GM19372 (cell line): Measurements from ENCODE around the gene SLC1A4.
A peak's percentile ranks its signal among the peaks of the same experiment; 100 is the strongest.

Experiments
- ATAC-seq: cut with Tn5 transposase; IDR thresholded peaks from one replicate; pipeline ENCODE4 v1.9.1; 2021; ENCODE audit warnings: mild to moderate bottlenecking, low read depth, moderate library complexity; ENCODE audit not compliant: unreplicated experiment

SLC1A4 gene

GRCh38 chr2:65045651-65046050 lies 56.5 kb downstream of the SLC1A4 start:
- ATAC-seq, result no peak

GRCh38 chr2:65046633-65047407 lies 57.6 kb downstream of the SLC1A4 start:
- no peak for ATAC-seq

- ATAC-seq, result no peak
Observed at GRCh38 chr2:65049010-65049639, 59.9 kb downstream of the SLC1A4 start.

- no peak for ATAC-seq
Observed at GRCh38 chr2:65050931-65051330, 61.7 kb downstream of the SLC1A4 start.

- ATAC-seq, result peak; percentile 42
Observed at GRCh38 chr2:65053199-65053598, 64.0 kb downstream of the SLC1A4 start.

GRCh38 chr2:65054749-65055421 lies 65.7 kb downstream of the SLC1A4 start:
- no peak for ATAC-seq

GRCh38 chr2:65055422-65056214 lies 66.4 kb downstream of the SLC1A4 start:
- peak; percentile 27 for ATAC-seq

GRCh38 chr2:65056215-65057053 lies 67.2 kb downstream of the SLC1A4 start, which contains the start of gene CEP68:
Gene CEP68, plus strand, starts transcription at chr2:65056416. Its CDS starts 13,029 bp downstream, at chr2:65069445.
- ATAC-seq, result peak; percentile 86

GRCh38 chr2:65057054-65057375 lies 67.8 kb downstream of the SLC1A4 start:
- no peak for ATAC-seq

GRCh38 chr2:65057391-65058052 lies 68.3 kb downstream of the SLC1A4 start:
- ATAC-seq, result no peak

- no peak for ATAC-seq
Observed at GRCh38 chr2:65059071-65059470, 69.9 kb downstream of the SLC1A4 start.

GRCh38 chr2:65061146-65061909 lies 72.1 kb downstream of the SLC1A4 start:
- no peak for ATAC-seq

GRCh38 chr2:65061910-65062339 lies 72.7 kb downstream of the SLC1A4 start:
- no peak for ATAC-seq

- no peak for ATAC-seq
Observed at GRCh38 chr2:65062843-65063825, 73.9 kb downstream of the SLC1A4 start.

- peak; percentile 79 for ATAC-seq
Observed at GRCh38 chr2:65064728-65065552, 75.7 kb downstream of the SLC1A4 start.

GRCh38 chr2:65067806-65068553 lies 78.8 kb downstream of the SLC1A4 start:
- no peak for ATAC-seq
